GM06990 (cell line): ENCODE results near the gene MAGEB5.
"Not testable (repeated sequence)": the region's sequence is repeated elsewhere in the genome, so short reads cannot be mapped to it uniquely, and the experiment has no call there.

Experiments used
- DNase-seq: peaks from one replicate; pipeline ENCODE4 v3.0.0-alpha.2; 2011; ENCODE audit not compliant: insufficient read length; ENCODE audit errors: extremely low read depth
- H3K27me3 ChIP-seq: replicated peaks from 2 replicates; pipeline ENCODE4 v1.6.0; 2011; ENCODE audit warnings: low read length; ENCODE audit not compliant: control insufficient read depth, insufficient read depth
- H3K36me3 ChIP-seq: 2 replicates; pipeline ENCODE4 v1.5.1; 2011; ENCODE audit warnings: low read length; ENCODE audit not compliant: control insufficient read depth, insufficient read depth
- H3K4me3 ChIP-seq: replicated peaks from 2 replicates; pipeline ENCODE4 v1.5.1; 2011; ENCODE audit warnings: low read depth, mild to moderate bottlenecking, control low read depth, low read length
- CTCF ChIP-seq: IDR thresholded peaks from 2 replicates; pipeline ENCODE4 v1.5.1; 2011; ENCODE audit warnings: low read length, control low read depth, mild to moderate bottlenecking, inconsistent platforms; ENCODE audit not compliant: insufficient read depth, poor library complexity, severe bottlenecking

MAGEB5 gene

GRCh38 chrX:26215869-26216268 is at the start of gene MAGEB5:
Gene MAGEB5, plus strand, starts transcription at chrX:26216169. Its CDS starts 1,133 bp downstream, at chrX:26217302.
- Histone ChIP-seq H3K4me3 (no peak within 1 kb of the TSS), H3K36me3 (no peaks in the 10 kb centered on the region), H3K27me3 (no peaks in the 10 kb centered on the region)
- TF ChIP-seq CTCF: no peak
- no peak for DNase-seq

- no peak for DNase-seq
- Histone ChIP-seq H3K27me3 (no peaks in the 10 kb centered on the region), H3K4me3 (no peak within 1 kb of the TSS), H3K36me3 (no peaks in the 10 kb centered on the region)
- no peak for TF ChIP-seq CTCF
These were observed 23.8 kb upstream of the MAGEB5 start, which contains the start of gene MAGEB6 for GRCh38 chrX:26192204-26192603. Gene MAGEB6, plus strand, starts transcription at chrX:26192440. Its CDS starts 1,407 bp downstream, at chrX:26193847.

GRCh38 chrX:26203561-26203960 is 12.4 kb upstream of the MAGEB5 start:
- no peaks in the 10 kb centered on the region for H3K27me3 ChIP-seq
- DNase-seq: no peak
- H3K4me3 ChIP-seq: no peak overlapping the region
- H3K36me3 ChIP-seq: no peaks in the 10 kb centered on the region
- no peak for TF ChIP-seq CTCF

- not testable (repeated sequence) for H3K36me3 ChIP-seq, DNase-seq, H3K27me3 ChIP-seq, H3K4me3 ChIP-seq
These were observed 11.3 kb upstream of the MAGEB5 start for GRCh38 chrX:26204717-26205116.

GRCh38 chrX:26208012-26208411 is 8.0 kb upstream of the MAGEB5 start:
- Histone ChIP-seq H3K4me3 (no peak overlapping the region), H3K27me3 (no peaks in the 10 kb centered on the region), H3K36me3 (no peaks in the 10 kb centered on the region)
- no peak for DNase-seq
- TF ChIP-seq CTCF: no peak

GRCh38 chrX:26219351-26219750 is 3.4 kb downstream of the MAGEB5 start:
- H3K27me3 ChIP-seq: no peaks in the 10 kb centered on the region
- H3K36me3 ChIP-seq: no peaks in the 10 kb centered on the region
- no peak for TF ChIP-seq CTCF
- H3K4me3 ChIP-seq: no peak overlapping the region
- no peak for DNase-seq
